ENCODE data around the gene ITPRIPL2.

ITPRIPL2 gene
- total RNA-seq: 4.3 to 24.3 reads per million in 2 experiments

- no peak for DNase-seq (ENCODE audit: low read depth)
These were observed at the start of gene ITPRIPL2 for GRCh38 chr16:19113577-19114358. Gene ITPRIPL2, plus strand, starts transcription at chr16:19113964. Its CDS starts 498 bp downstream, at chr16:19114462.

DNA sequence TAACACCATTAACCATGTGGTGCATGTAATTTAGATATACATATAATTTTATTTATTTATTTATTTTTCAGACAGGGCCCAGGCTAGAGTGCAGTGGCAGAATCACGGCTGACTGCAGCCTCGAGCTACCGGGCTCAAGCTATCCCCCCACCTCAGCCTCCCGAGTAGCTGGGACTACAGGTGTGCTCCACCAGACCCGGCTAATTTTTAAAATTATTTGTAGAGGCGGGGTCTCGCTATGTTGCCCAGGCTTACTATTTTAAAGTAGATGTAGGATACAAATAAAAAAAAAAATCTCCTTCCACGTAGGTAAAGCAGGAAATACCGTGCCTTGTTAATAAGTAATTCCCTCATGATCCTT is 46.8 kb upstream of the ITPRIPL2 start:
- DNase-seq (ENCODE audit: low read depth): no peak

GRCh38 chr16:19067349-19068236 is 46.2 kb upstream of the ITPRIPL2 start, which contains the start of gene COQ7:
Gene COQ7, plus strand, starts transcription at chr16:19067614. Its CDS starts 51 bp downstream, at chr16:19067665.
- DNase-seq (ENCODE audit: low read depth): peak; percentile 98

GRCh38 chr16:19068237-19068815 is 45.4 kb upstream of the ITPRIPL2 start:
- DNase-seq (ENCODE audit: low read depth): no peak

- DNase-seq (ENCODE audit: low read depth): peak; percentile 26
These were observed 41.7 kb upstream of the ITPRIPL2 start for GRCh38 chr16:19071811-19072777.

DNA sequence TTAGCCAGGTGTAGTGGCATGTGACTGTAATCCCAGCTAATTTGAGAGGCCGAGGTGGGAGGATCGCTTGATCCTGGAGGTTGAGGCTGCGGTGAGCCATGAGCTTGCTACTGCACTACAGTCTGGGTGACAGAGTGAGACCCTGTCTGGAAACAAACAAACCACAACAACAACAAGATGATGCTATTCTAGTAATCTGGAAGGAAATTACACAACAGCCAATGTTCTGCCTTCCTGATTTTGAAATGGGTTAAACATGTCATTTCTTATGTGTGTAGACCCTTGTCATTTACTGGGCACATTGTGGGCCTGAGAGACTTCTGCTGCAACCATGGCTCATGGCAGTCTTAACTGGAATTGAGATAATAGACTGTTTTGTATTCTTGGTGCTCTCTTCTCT is 40.4 kb upstream of the ITPRIPL2 start:
- DNase-seq (ENCODE audit: low read depth): no peak

- DNase-seq (ENCODE audit: low read depth): no peak
These were observed 39.9 kb upstream of the ITPRIPL2 start for GRCh38 chr16:19073863-19074262.

DNA sequence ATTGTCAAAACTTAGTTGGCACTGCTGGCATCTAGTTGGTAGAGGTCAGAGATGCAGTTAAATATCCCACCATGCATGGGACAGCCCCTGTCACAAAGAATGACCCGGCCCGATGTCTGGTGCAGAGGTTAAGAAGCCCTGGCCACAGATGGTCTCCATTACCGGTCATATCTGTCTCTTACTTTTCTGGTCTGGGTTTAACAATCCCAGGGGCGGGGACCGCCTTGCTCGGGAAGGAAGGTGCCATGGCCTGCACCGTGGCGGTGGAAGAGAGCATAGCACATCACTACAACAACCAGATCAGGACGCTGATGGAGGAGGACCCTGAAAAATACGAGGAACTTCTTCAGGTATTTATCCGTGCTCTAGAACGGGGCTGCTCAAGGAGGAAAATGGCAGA is 38.3 kb upstream of the ITPRIPL2 start:
- no peak for DNase-seq (ENCODE audit: low read depth)

- DNase-seq (ENCODE audit: low read depth): no peak
These were observed 35.9 kb upstream of the ITPRIPL2 start for GRCh38 chr16:19077879-19078278.

DNA sequence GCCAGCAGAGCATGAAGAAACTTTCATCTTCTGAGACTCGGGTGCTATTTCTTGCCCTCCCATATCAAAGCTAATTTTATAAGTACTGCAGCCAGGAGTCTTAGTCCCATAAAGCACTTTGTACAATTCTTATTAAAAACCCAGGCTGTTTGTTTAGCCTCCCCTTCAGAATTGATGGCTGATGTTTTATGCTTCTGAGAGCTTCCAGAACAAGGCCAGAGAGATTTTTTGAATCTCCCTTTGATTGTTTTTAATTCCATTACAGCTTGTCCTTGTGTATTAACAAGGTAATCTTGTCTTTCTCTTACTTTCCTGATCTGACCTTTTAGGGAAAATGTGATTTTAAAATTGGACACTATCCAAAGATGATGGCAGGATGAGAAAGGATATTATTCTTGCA is 30.1 kb upstream of the ITPRIPL2 start:
- DNase-seq (ENCODE audit: low read depth): no peak

DNA sequence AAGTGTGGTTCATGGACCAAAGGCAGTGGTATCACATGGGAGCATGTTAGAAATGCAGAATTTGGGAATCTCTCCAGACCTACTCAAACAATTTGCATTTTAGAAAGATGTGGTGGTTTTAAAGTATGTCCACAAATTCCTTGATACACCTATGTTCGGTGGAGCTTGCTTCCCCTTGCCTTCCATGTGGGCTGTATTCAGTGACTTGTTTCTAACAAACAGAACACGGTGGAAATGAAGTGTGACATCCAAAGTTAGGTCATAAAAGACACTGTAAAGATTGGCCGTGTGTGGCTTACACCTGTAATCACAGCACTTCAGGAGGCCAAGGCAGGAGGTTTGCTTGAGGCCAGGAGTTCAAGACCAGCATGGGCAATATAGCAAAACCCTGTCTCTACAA is 29.6 kb upstream of the ITPRIPL2 start:
- DNase-seq (ENCODE audit: low read depth): no peak

GRCh38 chr16:19084879-19085278 is 28.9 kb upstream of the ITPRIPL2 start:
- no peak for DNase-seq (ENCODE audit: low read depth)

GRCh38 chr16:19085679-19086200 is 28.0 kb upstream of the ITPRIPL2 start:
- DNase-seq (ENCODE audit: low read depth): no peak

DNA sequence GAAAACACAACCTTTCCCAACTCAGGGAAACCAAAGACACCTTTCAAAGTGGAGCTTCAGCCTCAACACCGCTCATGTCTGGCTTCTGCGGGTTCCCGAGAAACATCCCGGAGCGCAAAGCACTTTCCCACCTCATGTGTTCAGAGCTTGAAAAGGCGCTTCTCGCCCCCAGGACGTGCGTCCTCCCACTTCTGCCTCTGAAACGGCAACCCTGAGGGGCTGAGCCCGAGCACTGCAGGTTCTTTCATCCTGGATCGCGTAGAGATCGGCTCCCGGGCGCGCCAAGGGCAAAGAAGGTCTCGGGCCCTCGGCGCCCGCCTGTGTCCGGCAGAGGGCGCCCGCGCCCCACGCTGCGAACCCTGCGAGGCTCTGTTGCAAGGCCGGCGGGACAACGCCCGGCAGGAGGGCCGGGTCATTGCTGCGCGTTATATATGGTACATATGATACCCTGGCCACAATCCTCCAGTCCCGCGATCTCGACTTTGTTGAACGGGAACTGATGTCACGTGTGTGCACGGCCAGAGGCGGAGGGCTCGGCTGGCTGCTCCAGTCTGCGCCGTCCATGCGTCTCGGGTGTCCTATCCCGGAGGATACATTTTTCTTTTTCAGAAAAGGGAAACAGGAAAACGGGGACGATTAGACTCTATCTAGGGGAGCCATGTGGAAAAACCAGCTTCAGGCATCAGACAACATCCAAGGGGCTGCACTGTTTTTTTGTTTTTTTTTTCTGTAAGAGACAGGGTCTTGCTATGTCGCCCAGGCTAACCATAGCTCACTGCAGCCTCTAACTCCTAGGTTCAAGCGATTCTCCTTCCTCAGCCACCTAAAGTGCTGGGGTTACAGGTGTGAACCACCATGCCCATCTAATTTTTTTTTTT is 27.2 kb upstream of the ITPRIPL2 start:
- peak; percentile 51 for DNase-seq (ENCODE audit: low read depth)

- DNase-seq (ENCODE audit: low read depth): no peak
These were observed 25.3 kb upstream of the ITPRIPL2 start for GRCh38 chr16:19088341-19088916.

- DNase-seq (ENCODE audit: low read depth): no peak
These were observed 24.3 kb upstream of the ITPRIPL2 start for GRCh38 chr16:19089410-19089955.

GRCh38 chr16:19090916-19091315 is 22.8 kb upstream of the ITPRIPL2 start:
- DNase-seq (ENCODE audit: low read depth): no peak

DNA sequence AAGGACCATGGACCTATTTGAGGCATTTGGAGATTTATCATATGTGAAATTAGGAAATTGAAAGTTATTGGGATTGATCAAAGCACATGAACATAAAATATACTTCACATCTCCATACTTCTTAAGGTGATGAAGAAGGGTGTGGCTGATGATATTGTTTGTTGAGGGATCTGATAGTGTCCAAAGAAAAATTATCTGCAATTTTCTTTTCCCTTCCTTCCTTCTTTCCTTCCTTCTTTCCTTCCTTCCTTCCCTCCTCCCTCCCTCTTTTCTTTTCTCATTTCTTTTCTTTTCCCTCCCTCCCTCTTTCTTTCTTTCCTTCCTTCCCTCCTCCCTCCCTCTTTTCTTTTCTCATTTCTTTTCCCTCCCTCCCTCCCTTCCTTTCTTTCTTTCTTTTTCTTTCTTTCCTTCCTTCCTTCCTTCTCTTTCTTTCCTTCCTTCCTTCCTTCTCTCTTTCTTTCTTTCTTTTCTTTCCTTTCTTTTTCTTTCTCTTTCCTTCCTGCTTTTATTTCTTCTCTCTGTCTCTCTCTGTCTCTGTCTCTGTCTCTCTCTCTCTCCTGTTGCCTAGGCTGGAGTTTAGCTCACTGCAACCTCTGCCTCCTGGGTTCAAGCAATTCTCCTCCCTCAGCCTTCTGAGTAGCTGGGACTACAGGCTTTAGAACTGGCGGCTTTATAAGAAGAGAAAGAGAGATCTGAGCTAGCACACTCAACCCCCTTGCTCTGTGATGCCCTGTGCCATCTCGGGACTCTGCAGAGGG is 20.9 kb upstream of the ITPRIPL2 start:
- no peak for DNase-seq (ENCODE audit: low read depth)
